ENCODE results near the gene HAPSTR1.

Gene HAPSTR1

DNA sequence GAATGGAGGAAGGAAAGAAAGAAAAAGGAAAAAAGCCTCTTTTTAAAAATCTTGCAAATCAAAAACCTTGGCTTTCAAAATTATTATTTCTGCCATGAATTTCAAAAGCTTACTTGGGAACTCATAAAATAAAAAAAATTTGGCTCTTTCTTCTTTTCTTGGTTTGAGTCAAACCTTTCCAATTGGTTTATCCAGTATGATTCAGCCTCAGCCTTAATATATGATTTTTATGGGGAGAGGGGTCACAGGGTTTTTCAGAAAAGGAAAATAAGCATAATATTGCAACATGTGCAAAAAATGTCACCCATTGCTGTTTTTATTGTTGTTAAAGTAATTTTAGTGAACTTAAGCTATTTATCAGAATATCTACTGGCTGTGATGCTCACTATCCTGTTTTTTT, 31.2 kb upstream of the HAPSTR1 start:
- no peak overlapping the region for H3K27ac ChIP-seq

GRCh38 chr16:9061358-9061813, 30.1 kb upstream of the HAPSTR1 start:
- no peak overlapping the region for H3K27ac ChIP-seq
- TF ChIP-seq ZFX (IDR thresholded peaks at IDR 0.05): no peak
- TF ChIP-seq, protein P1, sequence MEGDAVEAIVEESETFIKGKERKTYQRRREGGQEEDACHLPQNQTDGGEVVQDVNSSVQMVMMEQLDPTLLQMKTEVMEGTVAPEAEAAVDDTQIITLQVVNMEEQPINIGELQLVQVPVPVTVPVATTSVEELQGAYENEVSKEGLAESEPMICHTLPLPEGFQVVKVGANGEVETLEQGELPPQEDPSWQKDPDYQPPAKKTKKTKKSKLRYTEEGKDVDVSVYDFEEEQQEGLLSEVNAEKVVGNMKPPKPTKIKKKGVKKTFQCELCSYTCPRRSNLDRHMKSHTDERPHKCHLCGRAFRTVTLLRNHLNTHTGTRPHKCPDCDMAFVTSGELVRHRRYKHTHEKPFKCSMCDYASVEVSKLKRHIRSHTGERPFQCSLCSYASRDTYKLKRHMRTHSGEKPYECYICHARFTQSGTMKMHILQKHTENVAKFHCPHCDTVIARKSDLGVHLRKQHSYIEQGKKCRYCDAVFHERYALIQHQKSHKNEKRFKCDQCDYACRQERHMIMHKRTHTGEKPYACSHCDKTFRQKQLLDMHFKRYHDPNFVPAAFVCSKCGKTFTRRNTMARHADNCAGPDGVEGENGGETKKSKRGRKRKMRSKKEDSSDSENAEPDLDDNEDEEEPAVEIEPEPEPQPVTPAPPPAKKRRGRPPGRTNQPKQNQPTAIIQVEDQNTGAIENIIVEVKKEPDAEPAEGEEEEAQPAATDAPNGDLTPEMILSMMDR (conservative IDR thresholded peaks at IDR 0.05): no peak

More for the DNA sequence above, 31.2 kb upstream of the HAPSTR1 start:
- TF ChIP-seq ZFX (IDR thresholded peaks at IDR 0.05): no peak
- TF ChIP-seq, protein P1 (conservative IDR thresholded peaks at IDR 0.05): no peak

- H3K27ac ChIP-seq: no peak overlapping the region
- TF ChIP-seq, protein P1 (conservative IDR thresholded peaks at IDR 0.05): no peak
- TF ChIP-seq ZFX (IDR thresholded peaks at IDR 0.05): no peak
These were observed 29.1 kb upstream of the HAPSTR1 start for GRCh38 chr16:9062301-9062700.

DNA sequence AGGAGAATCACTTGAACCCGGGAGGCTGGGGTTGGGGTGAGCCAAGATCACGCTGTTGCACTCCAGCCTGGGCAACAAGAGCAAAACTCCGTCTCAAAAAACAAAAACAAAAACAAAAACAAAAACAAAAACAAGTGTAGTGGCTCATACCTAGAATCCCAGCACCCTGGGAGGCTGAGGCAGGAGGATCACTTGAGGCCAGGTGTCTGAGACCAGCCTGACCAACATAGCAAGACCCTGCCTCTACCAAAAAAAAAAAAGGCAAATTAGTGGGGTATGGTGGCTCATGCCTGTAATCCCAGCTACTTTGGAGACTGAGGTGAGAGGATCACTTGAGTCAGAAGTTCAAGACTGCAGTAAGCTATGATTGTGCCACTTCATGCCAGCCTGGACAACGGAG, 26.4 kb upstream of the HAPSTR1 start:
- TF ChIP-seq, protein P1 (conservative IDR thresholded peaks at IDR 0.05): no peak
- TF ChIP-seq ZFX (IDR thresholded peaks at IDR 0.05): no peak
- no peak overlapping the region for H3K27ac ChIP-seq

GRCh38 chr16:9068886-9069285, 22.6 kb upstream of the HAPSTR1 start:
- H3K27ac ChIP-seq: no peak overlapping the region
- TF ChIP-seq ZFX (IDR thresholded peaks at IDR 0.05): no peak
- TF ChIP-seq, protein P1 (conservative IDR thresholded peaks at IDR 0.05): no peak

DNA sequence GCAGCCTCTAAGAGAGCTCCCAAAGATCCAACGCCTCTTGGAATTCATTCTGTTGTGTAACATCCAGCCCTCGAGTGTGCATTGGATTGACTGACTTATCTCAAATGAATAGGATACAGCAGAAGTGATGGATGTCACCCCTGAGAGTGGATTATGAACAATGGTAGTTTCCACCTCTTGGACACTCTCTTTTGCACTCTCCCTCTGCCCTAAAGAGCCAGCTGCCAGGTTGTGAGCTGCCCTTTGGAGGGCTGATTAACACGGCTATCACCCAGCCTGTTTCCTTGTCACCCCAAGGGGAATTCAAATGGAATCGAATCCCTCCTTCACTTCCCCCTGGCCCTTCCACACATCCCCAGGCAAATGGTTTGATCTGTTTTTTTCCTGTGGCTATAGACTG, 21.2 kb upstream of the HAPSTR1 start:
- TF ChIP-seq ZFX (IDR thresholded peaks at IDR 0.05): no peak
- TF ChIP-seq, protein P1 (conservative IDR thresholded peaks at IDR 0.05): no peak
- no peak overlapping the region for H3K27ac ChIP-seq

- no peak overlapping the region for H3K27ac ChIP-seq
- TF ChIP-seq, protein P1 (conservative IDR thresholded peaks at IDR 0.05): no peak
- no peak for TF ChIP-seq ZFX (IDR thresholded peaks at IDR 0.05)
These were observed 20.1 kb upstream of the HAPSTR1 start for GRCh38 chr16:9071377-9071776.

Data from C4-2B (cell line).